Uterus (tissue), 2 donors: Measurements from ENCODE around the gene EPC1.

Source experiments
- POLR2A ChIP-seq, 2 donors: fragments of 450-650 bp; IDR thresholded peaks; one replicate each; pipeline ENCODE4 v1.6.1; 2016; ENCODE audit warnings: antibody characterized with exemption in 2 of 2, mild to moderate bottlenecking in 1 of 2, moderate library complexity in 1 of 2
- TF ChIP-seq, protein P1 (sequence below), 4 experiments: fragments of 200-600 bp in 2 of 4; fragments of 450-650 bp in 2 of 4; sonication (generic) in 2 of 4; IDR thresholded peaks; one replicate each; pipeline ENCODE4 v1.5.1; 2016 to 2019; ENCODE audit warnings: antibody characterized with exemption in 4 of 4, mild to moderate bottlenecking in 2 of 4, moderate library complexity in 1 of 4

DNA sequence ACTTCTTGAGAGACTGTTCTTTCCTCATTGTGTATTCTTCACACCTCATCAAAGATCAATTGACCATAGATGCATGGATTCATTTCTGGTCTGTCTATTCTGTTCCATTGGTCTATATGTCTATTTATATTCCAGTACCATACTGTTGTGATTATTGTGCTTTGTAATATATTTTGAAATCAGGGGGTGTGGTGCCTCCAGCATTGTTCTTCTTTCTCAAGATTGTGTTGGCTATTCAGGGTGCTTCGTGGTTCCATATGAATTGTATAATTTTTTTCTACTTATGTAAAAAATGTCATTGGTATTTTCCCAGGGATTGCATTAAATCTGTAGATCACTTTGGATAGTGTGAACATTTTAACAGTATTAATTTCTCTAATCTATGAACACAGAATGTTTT is 106.5 kb downstream of the EPC1 start:
- TF ChIP-seq, protein P1, sequence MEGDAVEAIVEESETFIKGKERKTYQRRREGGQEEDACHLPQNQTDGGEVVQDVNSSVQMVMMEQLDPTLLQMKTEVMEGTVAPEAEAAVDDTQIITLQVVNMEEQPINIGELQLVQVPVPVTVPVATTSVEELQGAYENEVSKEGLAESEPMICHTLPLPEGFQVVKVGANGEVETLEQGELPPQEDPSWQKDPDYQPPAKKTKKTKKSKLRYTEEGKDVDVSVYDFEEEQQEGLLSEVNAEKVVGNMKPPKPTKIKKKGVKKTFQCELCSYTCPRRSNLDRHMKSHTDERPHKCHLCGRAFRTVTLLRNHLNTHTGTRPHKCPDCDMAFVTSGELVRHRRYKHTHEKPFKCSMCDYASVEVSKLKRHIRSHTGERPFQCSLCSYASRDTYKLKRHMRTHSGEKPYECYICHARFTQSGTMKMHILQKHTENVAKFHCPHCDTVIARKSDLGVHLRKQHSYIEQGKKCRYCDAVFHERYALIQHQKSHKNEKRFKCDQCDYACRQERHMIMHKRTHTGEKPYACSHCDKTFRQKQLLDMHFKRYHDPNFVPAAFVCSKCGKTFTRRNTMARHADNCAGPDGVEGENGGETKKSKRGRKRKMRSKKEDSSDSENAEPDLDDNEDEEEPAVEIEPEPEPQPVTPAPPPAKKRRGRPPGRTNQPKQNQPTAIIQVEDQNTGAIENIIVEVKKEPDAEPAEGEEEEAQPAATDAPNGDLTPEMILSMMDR (IDR thresholded peaks at IDR 0.05): no peak
- TF ChIP-seq POLR2A (IDR thresholded peaks at IDR 0.05): no peak
